B cell (primary cell): ENCODE measurements around the gene SHC4. TPM values are rescaled to one million over a fixed set of nuclear protein-coding genes. Genes with fewer than 3 reads are reported as not detected.

Experiments used
- ATAC-seq: fragments of 200-7000 bp; cut with Tn5 transposase; one replicate; pipeline ENCODE4 v1.10.0; 2021; ENCODE audit warnings: low read depth, mild to moderate bottlenecking, moderate number of reproducible peaks, moderate library complexity
- CTCF ChIA-PET: fragments of 350-600 bp; sonication (Branson Sonifier 250); formaldehyde crosslinking; loops from one replicate; lab custom pipeline; 2021; ENCODE audit warnings: antibody characterized with exemption, inconsistent platforms; lab: Charles Lee
- POLR2A ChIA-PET: fragments of 350-600 bp; sonication (Branson Sonifier 250); formaldehyde crosslinking; loops from one replicate; lab custom pipeline; 2021; ENCODE audit warnings: antibody characterized with exemption; lab: Charles Lee
- DNase-seq: peaks from one replicate; pipeline ENCODE4 v3.0.0; 2013
- H2AFZ ChIP-seq: 2 replicates; pipeline ENCODE4 v1.6.1; 2012; ENCODE audit warnings: mild to moderate bottlenecking, low read depth, low read length; ENCODE audit not compliant: insufficient read depth, poor library complexity, severe bottlenecking
- H3K27ac ChIP-seq, 2 donors: 1 replicate in 1 of 2; 2 replicates in 1 of 2; pipeline ENCODE4 v1.5.1; 2012 to 2013; ENCODE audit warnings: low read length in 2 of 2, mild to moderate bottlenecking in 2 of 2, moderate library complexity in 1 of 2
- H3K27me3 ChIP-seq, 4 experiments: fragments of 200-600 bp in 1 of 4; sonication (generic) in 1 of 4; replicated peaks in 1 of 4; 1 replicate in 2 of 4; 2 replicates in 2 of 4; pipeline versions ENCODE4 v1.6.1 to v1.7.0; 2013 to 2016; ENCODE audit warnings: low read length in 3 of 4, mild to moderate bottlenecking in 2 of 4, mixed read lengths in 1 of 4, moderate library complexity in 1 of 4; ENCODE audit not compliant: insufficient read depth in 4 of 4, control insufficient read depth in 3 of 4; ENCODE audit errors: control extremely low read depth in 1 of 4
- H3K36me3 ChIP-seq, 2 experiments: replicated peaks in 1 of 2; 1 replicate in 1 of 2; 2 replicates in 1 of 2; pipeline versions ENCODE4 v1.6.1 to v1.7.1; 2013; ENCODE audit warnings: low read length in 1 of 2; ENCODE audit not compliant: insufficient read depth in 2 of 2, control insufficient read depth in 1 of 2; ENCODE audit errors: control extremely low read depth in 1 of 2, extremely low read depth in 1 of 2
- H3K4me1 ChIP-seq, 2 donors: fragments of 200-600 bp in 1 of 2; sonication (generic) in 1 of 2; 1 replicate in 1 of 2; 2 replicates in 1 of 2; pipeline versions ENCODE4 v1.5.1 to v1.6.1; 2013 to 2017; ENCODE audit warnings: low read length in 2 of 2; ENCODE audit not compliant: control insufficient read depth in 2 of 2, insufficient read depth in 2 of 2
- H3K4me2 ChIP-seq: replicated peaks from 2 replicates; pipeline ENCODE3; 2012; ENCODE audit warnings: mild to moderate bottlenecking, low read depth, low read length; ENCODE audit not compliant: poor library complexity, severe bottlenecking
- H3K4me3 ChIP-seq, 5 experiments: fragments of 200-600 bp in 1 of 5; sonication (generic) in 1 of 5; 1 replicate in 3 of 5; 2 replicates in 2 of 5; pipeline versions ENCODE4 v1.5.1 to v1.7.0; 2011 to 2016; ENCODE audit warnings: low read length in 4 of 5, mild to moderate bottlenecking in 4 of 5, low read depth in 2 of 5, control low read depth in 1 of 5, moderate library complexity in 1 of 5; ENCODE audit not compliant: insufficient read depth in 1 of 5; ENCODE audit errors: control extremely low read depth in 1 of 5, extremely low read depth in 1 of 5
- H3K79me2 ChIP-seq: fragments of 200-600 bp; sonication (generic); one replicate; pipeline ENCODE4 v1.6.0; 2016; ENCODE audit warnings: low read length; ENCODE audit not compliant: control insufficient read depth, insufficient read depth
- H3K9ac ChIP-seq: fragments of 200-600 bp; sonication (generic); 2 replicates; pipeline ENCODE4 v1.6.1; 2017; ENCODE audit warnings: mild to moderate bottlenecking, low read length, moderate library complexity
- H3K9me3 ChIP-seq, 3 donors: one replicate each; pipeline versions ENCODE4 v1.6.1 to v1.7.1; 2013; ENCODE audit warnings: low read length in 2 of 3; ENCODE audit not compliant: control insufficient read depth in 2 of 3, insufficient read depth in 1 of 3; ENCODE audit errors: control extremely low read depth in 1 of 3
- H4K20me1 ChIP-seq: 2 replicates; pipeline ENCODE4 v1.6.0; 2012; ENCODE audit warnings: mild to moderate bottlenecking, low read length; ENCODE audit not compliant: insufficient read depth, control insufficient read depth, poor library complexity, severe bottlenecking
- H3K27ac Mint-ChIP-seq: one replicate; pipeline ENCODE4 v1.8.0; 2021; ENCODE audit warnings: mixed read lengths
- H3K27me3 Mint-ChIP-seq: one replicate; pipeline ENCODE4 v1.8.0; 2021; ENCODE audit warnings: mixed read lengths
- H3K4me1 Mint-ChIP-seq: one replicate; pipeline ENCODE4 v1.8.0; 2021; ENCODE audit warnings: mixed read lengths
- H3K4me3 Mint-ChIP-seq: one replicate; pipeline ENCODE4 v1.8.0; 2021; ENCODE audit warnings: mixed read lengths
- H3K9me3 Mint-ChIP-seq: one replicate; pipeline ENCODE4 v1.8.0; 2022; ENCODE audit warnings: mixed read lengths; ENCODE audit not compliant: insufficient read depth
- CTCF ChIP-seq: fragments of 200-600 bp; IDR thresholded peaks from one replicate; pipeline ENCODE4 v1.8.0; 2022; ENCODE audit warnings: antibody characterized with exemption, mild to moderate bottlenecking
- EZH2 ChIP-seq: IDR thresholded peaks from 2 replicates; pipeline ENCODE4 v1.6.1; 2012; ENCODE audit warnings: borderline replicate concordance, low read depth, mild to moderate bottlenecking, moderate library complexity, low read length; ENCODE audit not compliant: insufficient read depth, poor library complexity, severe bottlenecking
- WGBS: methylation state at CpG from one replicate; pipeline ENCODE4 v1.1.5; 2013; ENCODE audit warnings: missing lambda C conversion rate; ENCODE audit not compliant: insufficient coverage; 5-methylcytosine and 5-hydroxymethylcytosine counted together
- intact Hi-C: fragments of 100-400 bp; cut with micrococcal nuclease; formaldehyde crosslinking; loops from one replicate; pipeline ENCODE4 v1.10.0; 2022
- polyA plus RNA-seq: library from polyadenylated mRNA; depleted of rRNA; stranded (reverse); fragments of >200 nt; gene quantifications from 2 replicates; pipeline ENCODE4 v1.2.3, GENCODE V29; 2012
- total RNA-seq, 2 donors: library from RNA; stranded (reverse); fragments of 120-200 nt in 1 of 2; gene quantifications; 1 replicate in 1 of 2; 2 replicates in 1 of 2; pipeline versions ENCODE4 v1.2.3 to v1.2.4, GENCODE V29; 2013 to 2022

SHC4 gene
- total and polyA plus RNA-seq, 2 donors (not counting 1 experiment from before 2014, with no cell fraction given), result 0.04 to 0.69 TPM

GRCh38 chr15:48891232-48891765 lies 72.4 kb downstream of the SHC4 start:
- Histone ChIP-seq H3K79me2 (no peaks in the 10 kb centered on the region), H3K4me2 (no peak overlapping the region), H2AFZ (no peak overlapping the region), H3K36me3 (no peaks in the 10 kb centered on the region), H3K4me1 (no peaks in the 10 kb centered on the region), H3K9me3 (no peaks in the 10 kb centered on the region), H3K27me3 (no peaks in the 10 kb centered on the region), H4K20me1 (no peaks in the 10 kb centered on the region), H3K27ac (no peak overlapping the region), H3K9ac (no peak overlapping the region), H3K4me3 (no peak overlapping the region)
- Mint-ChIP-seq H3K9me3 (no peaks in the 10 kb centered on the region), H3K4me1 (no peaks in the 10 kb centered on the region), H3K27me3 (peaks cover 30% of the 10 kb centered on the region), H3K27ac (no peak overlapping the region), H3K4me3 (no peak overlapping the region)
- no peak for TF ChIP-seq CTCF
- no peak for TF ChIP-seq EZH2
- DNase-seq, result no peak
- intact Hi-C loops, result no loop called here
- POLR2A ChIA-PET, result no interaction called here
- no peak for ATAC-seq
- 33% methylated on average over 1 of the region's 6 CpGs for WGBS
- CTCF ChIA-PET, result interaction anchor here (0.7 kb wide), 1 partner anchor 106 kb away, joined by 3 read pairs; no protein-coding TSS in a partner anchor

- H3K27me3 Mint-ChIP-seq, result peaks cover 30% of the 10 kb centered on the region
- CTCF ChIA-PET, result no interaction called here
- POLR2A ChIA-PET, result no interaction called here
These were observed 73.2 kb downstream of the SHC4 start for GRCh38 chr15:48890375-48890972.

More at GRCh38 chr15:48890375-48890972, 73.2 kb downstream of the SHC4 start:
- no peaks in the 10 kb centered on the region for H3K9me3 ChIP-seq
- TF ChIP-seq CTCF (no peak), EZH2 (no peak)
- Mint-ChIP-seq H3K27ac (no peak overlapping the region), H3K4me3 (no peak overlapping the region), H3K4me1 (no peaks in the 10 kb centered on the region), H3K9me3 (no peaks in the 10 kb centered on the region)
- H3K4me3 ChIP-seq, result no peak overlapping the region
- H3K36me3 ChIP-seq, result no peaks in the 10 kb centered on the region
- intact Hi-C loops, result no loop called here
- no peaks in the 10 kb centered on the region for H3K79me2 ChIP-seq
- no peak for DNase-seq
- no peak overlapping the region for H3K9ac ChIP-seq
- 88% methylated on average over 7 of the region's 10 CpGs for WGBS
- no peak overlapping the region for H3K4me2 ChIP-seq
- H3K4me1 ChIP-seq, result no peaks in the 10 kb centered on the region
- no peak for ATAC-seq
- H2AFZ ChIP-seq, result no peak overlapping the region
- H3K27ac ChIP-seq, result no peak overlapping the region
- no peaks in the 10 kb centered on the region for H3K27me3 ChIP-seq
- H4K20me1 ChIP-seq, result no peaks in the 10 kb centered on the region
